NCI-H128 (cell line): Measurements from ENCODE around the gene HECTD1.
"Not testable (repeated sequence)": the region's sequence is repeated elsewhere in the genome, so short reads cannot be mapped to it uniquely, and the experiment has no call there.

ENCODE experiments used
- DNase-seq: peaks from one replicate; lab custom pipeline; 2025; ENCODE audit not compliant: unreplicated experiment; lab: John Stamatoyannopoulos, UW

Gene HECTD1

DNA sequence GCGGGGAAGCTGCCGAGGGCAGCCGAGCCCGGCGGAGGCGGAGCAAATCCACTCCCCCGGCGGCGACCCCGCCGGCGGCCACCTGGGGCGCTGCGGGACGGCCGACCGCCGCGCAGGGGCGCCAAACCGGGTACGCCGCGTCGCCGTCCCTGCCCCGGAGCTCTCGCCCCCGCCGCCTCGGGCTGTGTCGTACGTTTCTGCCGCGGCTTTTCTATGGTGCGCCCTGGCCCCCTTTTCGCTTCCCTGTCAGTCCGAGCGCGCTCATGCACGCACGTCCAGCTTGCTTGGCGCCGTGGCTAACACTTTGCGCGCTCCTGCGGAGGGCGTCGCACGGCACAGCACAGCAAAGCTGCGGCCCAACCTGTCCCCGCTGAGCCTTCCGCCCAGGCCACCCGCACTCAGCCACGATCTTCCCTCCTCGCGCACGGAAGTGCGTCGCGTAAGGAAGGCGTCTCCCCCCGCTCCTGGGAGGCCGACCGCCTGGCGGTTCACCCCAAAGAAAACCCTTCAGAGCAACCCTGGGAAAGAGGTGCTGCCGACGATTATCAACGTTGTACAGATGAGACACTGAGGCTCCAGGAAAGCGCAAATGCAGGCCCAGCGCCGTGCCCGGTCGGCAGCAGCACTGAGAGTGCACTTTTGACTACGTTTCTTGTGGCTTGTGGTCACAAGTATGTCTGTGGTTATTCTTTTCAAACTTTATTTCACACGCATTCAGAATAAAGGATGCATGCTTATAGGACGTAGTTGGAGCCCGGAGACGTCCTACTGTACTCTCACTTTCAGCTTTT lies at the start of gene HECTD1:
Gene HECTD1, minus strand, starts transcription at position 39 of the 791 bp plus-strand sequence. CDS start 1,857 bp downstream, outside the sequence.
- peak; percentile 85 for DNase-seq

DNA sequence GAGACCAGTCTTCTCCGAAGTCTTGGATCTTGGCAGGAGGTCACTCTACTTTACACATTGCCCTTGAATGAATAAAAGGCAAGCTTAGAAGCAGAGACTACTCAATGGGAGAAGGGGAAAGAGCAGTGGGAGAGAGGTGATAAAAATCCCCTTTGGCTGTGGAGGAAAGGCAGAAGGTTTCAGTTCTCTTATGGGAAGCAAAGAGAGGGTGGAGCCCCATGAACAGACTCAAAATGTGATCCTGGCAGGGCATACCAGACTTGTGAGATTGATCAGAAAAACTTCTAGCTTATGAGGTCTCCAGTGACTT lies 49.6 kb upstream of the HECTD1 start:
- DNase-seq, result no peak

DNA sequence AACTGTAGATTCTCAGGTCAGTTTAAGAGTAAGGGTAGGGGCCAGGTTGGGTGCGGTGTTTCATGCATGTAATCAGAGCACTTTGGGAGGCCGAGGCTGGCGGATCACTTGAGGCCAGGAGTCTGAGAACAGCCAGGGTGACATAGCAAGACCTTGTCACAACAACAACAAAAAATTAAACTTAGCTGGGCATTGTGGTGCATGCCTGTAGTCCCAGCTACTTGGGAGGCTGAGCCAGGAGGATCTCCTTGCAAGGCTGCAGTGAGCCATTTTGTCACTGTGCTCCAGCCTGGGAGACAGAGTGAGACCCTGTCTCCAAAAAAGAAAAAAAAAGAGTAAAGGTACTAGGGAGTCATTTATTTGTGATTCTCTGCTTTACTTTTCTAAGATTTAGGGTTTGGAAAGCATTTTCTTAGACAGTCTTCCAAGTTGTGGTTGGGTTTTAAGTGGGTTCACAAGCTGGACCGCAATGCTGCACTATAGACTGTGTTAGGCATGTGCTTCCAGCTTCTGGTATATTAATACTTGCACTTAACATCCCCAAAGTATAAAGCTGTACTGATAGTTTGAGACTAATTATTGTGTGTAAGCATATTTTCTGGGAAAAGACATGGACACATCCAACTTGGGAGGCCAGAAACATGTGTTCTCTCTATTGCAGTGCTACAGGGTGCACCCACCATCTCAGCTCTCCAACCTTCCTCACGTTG lies 49.1 kb upstream of the HECTD1 start:
- no peak for DNase-seq

DNA sequence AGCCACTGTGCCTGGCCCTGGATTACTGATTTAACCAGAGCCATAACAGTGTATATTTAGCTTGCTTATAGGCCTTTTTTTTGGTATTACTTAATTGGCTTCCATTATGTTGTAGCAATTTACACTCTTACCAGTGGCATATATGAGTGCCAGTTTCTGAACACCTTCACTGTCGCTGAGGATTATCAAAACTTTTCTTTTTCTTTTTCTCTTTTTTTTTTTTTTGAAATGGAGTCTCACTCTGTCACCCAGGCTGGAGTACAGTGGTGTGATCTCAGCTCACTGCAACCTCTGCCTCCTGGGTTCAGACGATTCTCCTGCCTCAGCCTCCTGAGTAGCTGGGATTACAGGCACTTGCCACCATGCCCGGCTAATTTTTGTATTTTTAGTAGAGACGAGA lies 48.3 kb upstream of the HECTD1 start:
- DNase-seq, result not testable (repeated sequence)

DNA sequence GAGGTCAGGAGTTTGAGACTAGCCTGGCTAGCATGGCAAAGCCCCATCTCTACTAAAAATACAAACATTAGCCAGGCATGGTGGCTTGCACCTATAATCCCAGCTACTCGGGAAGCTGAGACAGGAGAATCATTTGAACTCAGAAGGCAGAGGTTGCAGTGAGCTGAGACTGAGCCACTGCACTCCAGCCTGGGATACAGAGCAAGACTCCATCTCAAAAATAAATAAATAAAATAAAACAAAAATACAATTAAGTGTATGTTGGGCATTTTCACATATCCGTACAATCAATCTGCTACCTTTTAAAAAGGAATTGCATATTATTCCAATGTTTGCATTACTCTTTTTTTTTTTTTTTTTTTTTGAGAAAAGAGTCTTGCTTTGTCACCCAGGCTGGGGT lies 47.7 kb upstream of the HECTD1 start:
- no peak for DNase-seq

DNA sequence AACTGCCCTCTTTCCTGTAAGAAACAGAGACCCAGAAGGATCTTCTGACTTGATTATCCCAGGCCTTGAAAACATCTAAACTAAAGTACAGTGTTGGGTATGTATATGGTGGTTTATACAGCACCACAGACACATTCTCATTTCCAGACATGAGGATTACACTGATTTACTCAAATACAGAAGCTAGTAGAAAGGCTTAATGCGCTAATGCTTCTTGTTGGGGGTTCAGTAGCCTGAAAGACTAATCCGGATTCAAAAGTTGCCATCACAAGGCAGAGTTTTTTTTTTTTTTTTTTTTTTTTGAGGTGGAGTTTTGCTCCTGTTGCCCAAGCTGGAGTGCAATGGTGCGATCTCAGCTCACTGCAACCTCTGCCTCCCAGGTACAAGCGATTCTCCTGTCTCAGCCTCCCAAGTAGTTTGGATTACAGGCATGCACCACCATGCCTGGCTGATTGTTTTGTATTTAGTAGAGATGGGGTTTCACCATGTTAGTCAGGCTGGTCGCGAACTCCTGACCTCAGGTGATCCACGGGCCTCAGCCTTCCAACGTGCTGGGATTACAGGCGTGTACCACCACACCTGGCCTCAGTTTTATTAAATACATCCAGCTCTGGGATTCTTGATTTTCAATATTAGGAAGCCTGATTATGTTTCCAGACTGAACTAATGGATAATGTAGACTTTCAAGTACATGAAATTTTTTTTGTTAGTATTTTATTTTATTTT lies 46.3 kb upstream of the HECTD1 start:
- no peak for DNase-seq

DNA sequence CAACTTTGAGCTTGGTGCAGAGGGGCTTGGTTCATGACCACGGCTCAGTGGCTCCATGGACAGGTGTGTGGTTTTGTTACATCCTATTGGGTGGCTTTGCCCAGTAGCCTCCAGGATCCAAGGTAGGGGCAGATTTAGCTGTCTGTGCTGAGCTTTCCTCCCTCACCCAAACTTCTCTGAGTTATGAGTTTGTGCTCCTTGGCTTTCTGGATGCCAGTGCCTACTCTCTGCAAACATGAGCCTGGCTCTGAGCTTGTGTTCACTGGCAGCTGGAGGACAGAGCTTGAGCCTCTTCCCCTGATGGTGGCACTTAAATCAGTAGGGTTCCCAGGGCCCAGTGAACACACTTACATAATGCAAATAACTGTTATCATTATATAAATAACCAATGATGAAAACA lies 45.3 kb upstream of the HECTD1 start:
- DNase-seq, result no peak

DNA sequence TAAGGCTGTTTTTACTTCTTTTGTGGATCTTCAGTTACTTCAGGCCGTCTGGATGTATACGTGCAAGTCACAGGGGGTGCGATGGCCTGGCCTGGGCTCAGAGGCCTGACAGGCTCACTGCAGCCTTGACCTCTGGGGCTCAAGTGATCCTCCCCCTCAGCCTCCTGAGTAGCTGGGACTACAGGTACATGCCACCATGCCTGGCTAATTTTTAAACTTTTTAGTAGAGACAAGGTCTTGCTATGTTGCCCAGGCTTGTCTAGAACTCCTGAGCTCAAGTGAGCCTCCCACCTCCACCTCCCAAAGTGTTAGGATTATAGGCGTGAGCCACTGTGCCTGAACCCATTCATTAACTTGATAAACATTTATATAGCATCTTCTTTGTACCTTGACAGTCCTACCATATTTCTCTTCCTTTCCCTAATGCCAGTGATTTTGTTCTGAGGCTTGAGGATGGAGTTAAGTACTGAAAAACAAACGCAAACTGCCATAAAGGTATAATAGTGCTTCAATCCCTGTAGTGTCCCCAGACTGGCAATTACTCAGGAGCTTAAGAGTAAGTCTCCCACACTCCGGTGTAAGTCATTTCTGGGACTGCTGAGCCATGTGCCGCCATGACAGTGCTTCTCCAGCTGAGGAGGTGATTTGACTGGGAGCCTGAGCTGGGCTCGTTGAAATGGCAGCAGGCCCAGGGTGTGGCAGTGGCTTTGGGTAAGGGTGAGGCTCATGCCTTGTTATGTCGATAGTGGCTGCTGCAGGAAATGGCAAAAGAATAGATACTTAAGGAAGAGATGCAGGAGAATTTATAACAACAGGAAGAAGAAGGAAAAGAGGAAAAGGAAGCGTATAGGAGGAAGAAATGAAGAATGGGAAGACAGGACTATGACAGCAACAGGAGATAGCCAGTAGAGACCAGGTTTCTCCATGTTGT lies 43.7 kb upstream of the HECTD1 start:
- no peak for DNase-seq

DNA sequence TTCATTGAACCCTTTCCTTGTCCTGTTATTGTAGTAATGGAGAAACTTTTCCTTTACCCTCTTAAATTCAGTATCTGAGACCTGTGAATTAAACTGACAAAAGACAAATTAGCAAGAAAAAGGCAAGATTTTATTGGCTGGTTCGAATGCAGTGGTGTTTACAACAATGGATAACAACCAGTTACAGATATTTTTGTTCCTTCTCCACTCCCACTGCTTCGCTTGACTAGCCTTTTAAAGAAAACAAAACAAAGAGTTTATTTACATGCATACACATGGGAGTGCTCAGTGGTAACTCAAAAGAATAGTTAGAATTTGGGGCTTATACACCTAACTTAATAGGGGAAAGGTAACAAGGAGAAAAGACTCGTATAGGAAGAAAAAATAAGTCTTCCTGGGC lies 37.0 kb upstream of the HECTD1 start:
- DNase-seq, result no peak

DNA sequence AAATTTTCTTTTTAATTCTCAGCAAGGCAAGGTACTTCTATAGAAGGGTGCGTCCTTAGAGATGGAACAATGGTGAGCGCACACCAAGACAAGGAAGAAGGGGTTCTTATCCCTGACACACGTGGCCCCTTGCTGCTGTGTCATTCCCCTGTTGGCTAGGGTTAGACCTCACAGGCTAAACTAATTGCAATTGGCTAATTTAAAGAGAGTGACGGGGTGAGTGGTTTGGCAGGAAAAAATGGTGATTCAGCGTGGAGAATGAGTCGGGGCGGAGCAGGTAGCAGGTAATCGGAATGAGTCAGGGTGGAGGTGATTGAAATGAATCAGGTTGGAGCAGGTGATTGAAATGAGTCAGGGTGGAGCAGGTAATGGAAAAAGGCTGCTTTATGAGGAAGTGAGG lies 36.3 kb upstream of the HECTD1 start:
- no peak for DNase-seq

DNA sequence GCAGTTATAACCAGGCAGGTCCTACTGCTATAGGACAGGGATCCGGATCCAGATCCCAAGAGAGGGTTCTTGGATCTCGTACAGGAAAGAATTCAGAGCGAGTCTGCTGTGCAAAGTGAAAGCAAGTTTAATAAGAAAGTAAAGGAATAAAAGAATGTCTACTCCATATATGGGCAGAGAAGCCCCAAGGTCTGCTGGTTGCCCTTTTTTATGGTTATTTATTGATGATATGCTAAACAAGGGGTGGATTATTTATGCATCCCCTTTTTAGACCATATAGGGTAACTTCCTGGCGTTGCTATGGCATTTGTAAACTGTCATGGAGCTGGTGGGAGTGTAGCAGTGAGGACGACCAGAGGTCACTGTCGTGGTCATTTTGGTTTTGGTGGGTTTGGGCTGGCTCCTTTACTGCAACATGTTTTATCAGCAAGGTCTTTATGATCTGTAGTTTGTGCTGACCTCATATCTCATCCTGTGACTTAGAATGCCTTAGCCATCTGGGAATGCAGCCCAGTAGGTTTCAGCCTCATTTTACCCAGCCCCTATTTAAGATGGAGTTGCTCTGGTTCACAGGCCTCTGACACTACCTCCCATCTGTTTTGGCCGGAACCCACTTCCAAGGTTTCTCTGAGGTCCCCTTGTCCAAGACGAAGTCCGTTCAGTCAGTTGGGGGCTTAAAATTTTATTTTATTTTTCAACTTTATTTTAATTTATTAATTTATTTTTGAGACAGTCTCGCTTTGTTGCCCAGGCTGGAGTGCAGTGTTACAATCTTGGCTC lies 34.8 kb upstream of the HECTD1 start:
- DNase-seq, result not testable (repeated sequence)

DNA sequence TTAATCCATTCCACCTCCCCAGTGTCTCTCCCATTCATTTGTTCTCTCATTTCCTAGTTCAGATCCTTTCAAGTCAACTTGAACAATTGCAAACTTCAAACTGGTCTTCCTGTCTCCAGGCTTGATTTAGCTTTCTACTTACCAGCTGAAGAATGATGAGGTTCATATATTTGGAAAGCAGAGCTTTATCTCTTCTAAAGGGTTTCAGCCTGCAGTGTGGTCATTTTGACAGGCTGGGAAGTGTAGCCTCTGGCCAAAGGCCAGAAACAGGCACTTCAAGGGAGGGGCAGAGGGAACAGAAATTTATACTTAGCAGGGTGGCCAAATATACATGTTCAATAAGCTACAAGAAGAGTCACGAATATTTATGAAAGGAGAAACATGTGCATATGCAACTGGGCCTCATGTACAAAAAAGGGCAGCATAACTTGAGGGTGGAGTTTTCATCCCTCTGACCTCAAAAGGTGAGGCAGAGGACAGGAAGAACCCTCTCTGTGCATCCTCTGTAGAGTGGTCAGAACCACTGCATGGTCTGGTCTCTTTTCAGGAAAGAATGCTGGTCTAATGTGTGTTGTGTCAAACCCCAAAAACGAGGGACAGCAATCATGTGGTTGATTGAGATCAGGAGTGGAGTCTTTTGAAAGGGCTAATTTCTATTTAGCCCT lies 34.0 kb upstream of the HECTD1 start:
- no peak for DNase-seq

DNA sequence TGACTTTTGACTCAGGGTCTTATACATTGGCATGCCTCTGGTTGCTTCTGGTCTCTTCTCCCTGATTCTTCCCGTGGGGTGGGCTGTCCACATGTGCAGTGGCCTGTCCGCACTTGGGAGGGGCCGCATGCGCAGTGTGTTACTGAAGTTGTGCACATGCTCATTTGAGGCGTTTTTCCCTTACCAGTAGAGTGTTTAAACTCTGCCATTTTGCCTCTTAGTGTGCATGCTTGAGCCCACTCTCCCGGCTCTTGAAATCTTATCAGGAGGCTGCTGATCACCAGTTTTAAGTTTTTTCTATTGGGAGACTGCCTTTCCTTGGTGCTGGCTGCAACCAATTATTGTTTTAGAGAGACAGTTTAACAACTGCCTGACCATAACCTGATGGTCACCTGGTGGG lies 32.1 kb upstream of the HECTD1 start:
- no peak for DNase-seq

DNA sequence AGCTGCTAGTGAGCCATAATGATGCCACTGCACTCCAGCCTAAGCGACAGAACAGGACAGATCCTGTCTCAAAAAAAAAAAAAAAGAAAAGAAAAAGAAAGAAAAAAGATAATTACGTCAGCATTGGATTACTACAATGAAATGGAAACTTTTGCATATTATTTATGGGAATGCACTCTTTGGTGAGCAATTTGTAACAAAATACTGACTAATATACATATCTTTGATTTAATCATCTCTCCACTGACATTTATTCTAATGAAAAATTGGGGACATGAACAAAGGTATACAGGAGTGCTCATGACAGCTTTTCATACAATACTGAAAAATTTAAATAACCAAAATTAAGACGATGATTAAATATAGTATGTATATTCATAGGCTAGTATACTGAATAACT lies 27.9 kb upstream of the HECTD1 start:
- DNase-seq, result no peak

DNA sequence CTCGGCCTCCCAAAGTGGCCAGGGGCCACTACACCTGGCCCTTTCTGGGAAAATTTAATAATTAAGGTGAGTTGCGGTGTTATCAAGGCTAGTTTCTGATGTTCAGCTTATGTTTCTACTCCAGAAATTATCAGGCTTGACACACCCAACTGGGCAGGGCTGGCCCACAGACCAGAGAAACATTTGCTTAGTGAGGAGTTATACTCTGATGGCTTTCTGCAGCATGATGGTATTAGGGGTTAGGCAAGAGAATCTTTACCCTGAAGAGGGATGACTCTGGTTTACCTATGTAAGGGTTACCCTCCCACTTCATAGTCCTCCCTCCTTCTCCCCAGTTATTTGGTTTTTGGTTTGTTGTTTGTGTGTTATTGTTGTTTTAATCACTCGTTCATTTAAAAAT lies 24.5 kb upstream of the HECTD1 start:
- DNase-seq, result no peak

DNA sequence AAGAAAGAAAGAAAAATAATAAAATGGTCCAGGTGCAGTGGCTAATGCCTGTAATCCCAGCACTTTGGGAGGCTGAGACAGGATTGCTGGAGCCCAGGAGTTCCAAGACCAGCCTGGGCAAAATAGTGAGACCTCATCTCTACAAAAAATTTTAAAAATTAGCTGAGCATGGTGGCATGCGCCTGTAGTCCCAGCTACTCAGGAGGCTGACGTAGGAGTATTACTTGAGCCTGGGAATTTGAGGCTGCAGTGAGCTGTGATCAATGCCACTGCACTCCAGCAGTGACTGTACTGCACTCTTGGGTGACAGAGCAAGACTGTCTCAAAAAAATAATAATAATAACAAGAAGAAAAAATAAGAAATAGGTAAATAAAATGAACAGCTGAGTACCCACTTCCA lies 23.7 kb upstream of the HECTD1 start:
- not testable (repeated sequence) for DNase-seq

DNA sequence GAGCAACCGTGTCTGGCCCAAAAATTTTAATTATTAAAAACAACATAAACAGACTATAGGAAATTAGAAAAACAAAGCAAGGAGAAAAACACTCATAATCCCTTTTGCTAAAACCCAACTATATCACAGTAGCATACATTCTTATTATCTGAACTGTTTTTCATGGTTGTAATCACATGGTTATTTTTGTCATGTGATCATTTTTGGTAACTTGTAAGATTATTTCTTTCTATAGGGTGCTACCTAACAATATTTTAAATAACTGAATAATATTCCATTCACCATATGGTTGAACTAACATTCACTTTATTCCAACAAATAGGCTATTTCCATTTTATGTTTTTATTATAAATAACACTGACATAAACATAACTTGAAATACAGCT lies 23.0 kb upstream of the HECTD1 start:
- no peak for DNase-seq

DNA sequence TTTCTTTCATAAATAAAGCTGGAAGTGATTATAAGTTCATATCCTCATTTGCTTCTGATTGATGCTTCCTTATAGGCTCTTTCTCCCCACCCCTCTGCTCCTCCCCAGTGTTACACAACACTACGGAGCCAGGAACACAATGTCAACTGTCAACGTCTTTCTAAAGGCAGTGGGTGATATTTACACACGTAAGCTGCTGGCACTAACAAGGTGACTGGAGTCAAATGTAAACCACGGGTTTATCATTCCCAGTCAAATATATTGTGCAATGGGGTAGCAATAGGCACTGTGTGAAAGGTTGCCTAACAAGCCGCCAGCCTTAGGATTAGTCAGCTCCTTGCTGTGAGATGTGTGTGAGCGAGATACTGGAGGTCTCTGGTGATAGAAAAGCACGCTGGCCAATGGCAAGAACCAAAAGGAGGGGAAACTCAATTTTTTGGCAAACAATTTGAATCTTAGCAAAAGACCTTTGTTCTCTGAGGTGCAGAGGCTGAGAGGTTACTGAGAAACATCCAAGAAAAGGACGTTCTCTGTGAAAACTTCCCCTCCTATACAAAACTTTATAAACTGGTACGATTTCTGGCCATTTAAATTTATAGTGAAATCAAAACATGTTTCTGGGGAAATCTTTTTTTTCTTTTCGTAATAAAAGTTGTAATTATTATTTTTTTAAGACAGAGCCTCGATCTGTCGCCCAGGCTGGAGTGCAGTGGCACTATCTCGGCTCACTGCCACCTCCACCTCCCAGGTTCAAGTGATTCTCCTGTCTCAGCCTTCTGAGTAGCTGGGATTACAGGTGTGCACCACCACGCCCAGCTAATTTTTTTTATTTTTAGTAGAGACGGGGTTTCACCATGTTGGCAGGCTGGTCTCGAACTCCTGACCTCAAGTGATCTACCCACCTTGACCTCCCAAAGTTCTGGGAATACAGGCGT lies 22.3 kb upstream of the HECTD1 start:
- DNase-seq, result no peak

DNA sequence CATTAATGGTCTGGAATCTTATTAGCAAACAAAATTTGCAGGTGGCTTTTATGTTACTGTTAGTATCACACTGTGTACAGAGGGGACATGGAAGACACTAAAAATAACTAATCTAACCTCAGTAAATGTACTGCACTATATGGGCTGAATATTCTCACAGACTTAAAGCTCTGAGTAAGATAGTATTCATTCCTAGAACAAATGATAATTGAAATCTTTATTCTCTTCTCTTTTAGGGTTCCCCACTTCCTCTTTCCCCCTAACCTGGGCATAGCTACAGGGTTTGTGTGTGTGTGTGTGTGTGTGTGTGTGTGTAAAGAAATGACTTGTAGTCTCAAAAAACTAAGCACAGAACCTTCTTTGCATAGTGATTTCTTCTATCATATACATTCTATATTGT lies 21.4 kb upstream of the HECTD1 start:
- no peak for DNase-seq
